Measurements from ENCODE around the gene KICS2. TPM values are rescaled to one million over a fixed set of nuclear protein-coding genes. Genes with fewer than 3 reads are reported as not detected.
"Not testable (repeated sequence)": the region's sequence is repeated elsewhere in the genome, so short reads cannot be mapped to it uniquely, and the experiment has no call there.

Gene KICS2
- total RNA-seq, 1 experiment from 2014 or later, result 9.7 TPM

- peaks cover 28% of the 10 kb centered on the region for H3K4me1 ChIP-seq
- no peak overlapping the region for H3K27ac ChIP-seq
- no peak overlapping the region for H3K4me3 ChIP-seq
- H3K36me3 ChIP-seq, result no peaks in the 10 kb centered on the region
- H3K9me3 ChIP-seq (replicated peaks), result no peaks in the 10 kb centered on the region
- no peaks in the 10 kb centered on the region for H3K27me3 ChIP-seq
- DNase-seq, result no peak
Observed at GRCh38 chr12:64232196-64232595, 10.1 kb upstream of the KICS2 start.

- Histone ChIP-seq H3K36me3 (no peaks in the 10 kb centered on the region), H3K27me3 (no peaks in the 10 kb centered on the region), H3K27ac (no peak overlapping the region), H3K9me3 (replicated peaks) (no peaks in the 10 kb centered on the region), H3K4me3 (no peak overlapping the region), H3K4me1 (peaks cover 17% of the 10 kb centered on the region)
- no peak for DNase-seq
Observed at GRCh38 chr12:64229796-64230195, 7.7 kb upstream of the KICS2 start.

GRCh38 chr12:64229240-64229639 is 7.1 kb upstream of the KICS2 start:
- Histone ChIP-seq H3K4me1 (peaks cover 12% of the 10 kb centered on the region), H3K27me3 (no peaks in the 10 kb centered on the region), H3K4me3 (no peak overlapping the region), H3K27ac (no peak overlapping the region), H3K36me3 (no peaks in the 10 kb centered on the region), H3K9me3 (replicated peaks) (no peaks in the 10 kb centered on the region)
- DNase-seq, result no peak

- DNase-seq, result no peak
- Histone ChIP-seq H3K27ac (no peak overlapping the region), H3K4me3 (no peak overlapping the region), H3K9me3 (replicated peaks) (no peaks in the 10 kb centered on the region), H3K27me3 (no peaks in the 10 kb centered on the region), H3K4me1 (peaks cover 9% of the 10 kb centered on the region), H3K36me3 (no peaks in the 10 kb centered on the region)
Observed at GRCh38 chr12:64225626-64226025, 3.5 kb upstream of the KICS2 start.

- H3K4me3 ChIP-seq, result peak overlapping the region; percentile 92
- H3K4me1 ChIP-seq, result peaks cover 27% of the 10 kb centered on the region
- H3K36me3 ChIP-seq, result no peaks in the 10 kb centered on the region
- H3K27ac ChIP-seq, result peak overlapping the region; percentile 99
- H3K9me3 ChIP-seq (replicated peaks), result no peaks in the 10 kb centered on the region
- peak; percentile 96 to 97 for DNase-seq
- H3K27me3 ChIP-seq, result no peaks in the 10 kb centered on the region
Observed at GRCh38 chr12:64221651-64222008, 466 bp downstream of the KICS2 start.

- Histone ChIP-seq H3K4me1 (peaks cover 29% of the 10 kb centered on the region), H3K27ac (peak overlapping the region; percentile 99), H3K4me3 (peak overlapping the region; percentile 92), H3K9me3 (replicated peaks) (no peaks in the 10 kb centered on the region), H3K27me3 (no peaks in the 10 kb centered on the region), H3K36me3 (no peaks in the 10 kb centered on the region)
- peak; percentile 87 to 95 for DNase-seq
Observed at GRCh38 chr12:64220046-64220445, 2.0 kb downstream of the KICS2 start.

GRCh38 chr12:64219145-64219544 is 3.0 kb downstream of the KICS2 start:
- Histone ChIP-seq H3K4me3 (no peak overlapping the region), H3K27me3 (no peaks in the 10 kb centered on the region), H3K36me3 (no peaks in the 10 kb centered on the region), H3K27ac (peak overlapping the region; percentile 99), H3K9me3 (replicated peaks) (no peaks in the 10 kb centered on the region), H3K4me1 (peaks cover 29% of the 10 kb centered on the region)
- peak in 1 of 2 experiments; percentile 61 for DNase-seq

GRCh38 chr12:64218597-64218996 is 3.5 kb downstream of the KICS2 start:
- Histone ChIP-seq H3K4me3 (no peak overlapping the region), H3K9me3 (replicated peaks) (no peaks in the 10 kb centered on the region), H3K4me1 (peaks cover 29% of the 10 kb centered on the region), H3K27ac (peak overlapping the region; percentile 99), H3K27me3 (no peaks in the 10 kb centered on the region), H3K36me3 (no peaks in the 10 kb centered on the region)
- DNase-seq, result peak in 1 of 2 experiments; percentile 36

GRCh38 chr12:64217643-64218042 is 4.5 kb downstream of the KICS2 start:
- not testable (repeated sequence) for H3K9me3 ChIP-seq (replicated peaks); H3K27me3 ChIP-seq; DNase-seq; H3K4me3 ChIP-seq; H3K36me3 ChIP-seq; H3K27ac ChIP-seq
- H3K4me1 ChIP-seq, result peaks cover 29% of the 10 kb centered on the region

- H3K4me3 ChIP-seq, result no peak overlapping the region
- H3K27me3 ChIP-seq, result no peaks in the 10 kb centered on the region
- peaks cover 26% of the 10 kb centered on the region for H3K4me1 ChIP-seq
- no peaks in the 10 kb centered on the region for H3K36me3 ChIP-seq
- 0 out of 2 replicates have a peak, but pooled peaks cover 5% of the 10 kb centered on the region for H3K9me3 ChIP-seq (replicated peaks)
- no peak overlapping the region for H3K27ac ChIP-seq
- no peak for DNase-seq
Observed at GRCh38 chr12:64216239-64216638, 5.9 kb downstream of the KICS2 start.

- H3K9me3 ChIP-seq (replicated peaks), result 0 out of 2 replicates have a peak, but pooled peaks cover 5% of the 10 kb centered on the region
- H3K27me3 ChIP-seq, result no peaks in the 10 kb centered on the region
- H3K36me3 ChIP-seq, result no peaks in the 10 kb centered on the region
- H3K4me3 ChIP-seq, result no peak overlapping the region
- no peak for DNase-seq
- no peak overlapping the region for H3K27ac ChIP-seq
- peaks cover 2% of the 10 kb centered on the region; the same call in 1 of the 2 replicates for H3K4me1 ChIP-seq
Observed at GRCh38 chr12:64212119-64212746, 9.9 kb downstream of the KICS2 start.

GRCh38 chr12:64207453-64207852 is 14.6 kb downstream of the KICS2 start:
- no peaks in the 10 kb centered on the region for H3K36me3 ChIP-seq
- no peaks in the 10 kb centered on the region for H3K27me3 ChIP-seq
- no peak overlapping the region for H3K4me3 ChIP-seq
- no peak overlapping the region for H3K27ac ChIP-seq
- no peak for DNase-seq
- H3K9me3 ChIP-seq (replicated peaks), result peaks cover 4% of the 10 kb centered on the region; the same call in 1 of the 2 replicates
- no peaks in the 10 kb centered on the region for H3K4me1 ChIP-seq

GRCh38 chr12:64205542-64205941 is 16.6 kb downstream of the KICS2 start:
- Histone ChIP-seq H3K27ac (no peak overlapping the region), H3K36me3 (no peaks in the 10 kb centered on the region), H3K4me3 (no peak overlapping the region), H3K9me3 (replicated peaks) (no peaks in the 10 kb centered on the region; the same call in 1 of the 2 replicates), H3K27me3 (no peaks in the 10 kb centered on the region), H3K4me1 (no peaks in the 10 kb centered on the region)
- DNase-seq, result no peak

- H3K4me1 ChIP-seq, result no peaks in the 10 kb centered on the region
- H3K4me3 ChIP-seq, result no peak overlapping the region
- no peaks in the 10 kb centered on the region for H3K36me3 ChIP-seq
Observed at GRCh38 chr12:64203775-64204174, 18.3 kb downstream of the KICS2 start.

GRCh38 chr12:64203036-64203435 is 19.1 kb downstream of the KICS2 start:
- no peak for DNase-seq
- Histone ChIP-seq H3K27ac (no peak overlapping the region), H3K9me3 (replicated peaks) (no peaks in the 10 kb centered on the region; the same call in 1 of the 2 replicates), H3K4me1 (no peaks in the 10 kb centered on the region), H3K27me3 (no peaks in the 10 kb centered on the region), H3K36me3 (no peaks in the 10 kb centered on the region), H3K4me3 (no peak overlapping the region)

More at GRCh38 chr12:64203775-64204174, 18.3 kb downstream of the KICS2 start:
- Histone ChIP-seq H3K27ac (no peak overlapping the region), H3K27me3 (no peaks in the 10 kb centered on the region), H3K9me3 (replicated peaks) (no peaks in the 10 kb centered on the region; the same call in 1 of the 2 replicates)
- no peak for DNase-seq

GRCh38 chr12:64195841-64196240 is 26.3 kb downstream of the KICS2 start:
- H3K27me3 ChIP-seq; H3K4me1 ChIP-seq; DNase-seq; H3K4me3 ChIP-seq; H3K27ac ChIP-seq; H3K36me3 ChIP-seq; H3K9me3 ChIP-seq (replicated peaks): not testable (repeated sequence)

Data from SJCRH30 (cell line).